ENCODE results near the gene CCDC179. TPM values are rescaled to one million over a fixed set of nuclear protein-coding genes. Genes with fewer than 3 reads are reported as not detected.

The CCDC179 gene
- total and polyA plus RNA-seq, 9 of the 15 experiments (the other 6 are each of a cell fraction or from before 2014, with no cell fraction given) = not detected

GRCh38 chr11:22879630-22880029 lies 19.4 kb upstream of the CCDC179 start:
- no peak for ATAC-seq
- no peak for DNase-seq (ENCODE audit: extremely low read depth in 1 of 4, low spot score in 3 of 4)
- H3K4me1 ChIP-seq (replicated peaks in 1 of 2; ENCODE audit: control insufficient read depth in 2 of 2, insufficient read depth in 2 of 2, low read length in 2 of 2) = no peaks in the 10 kb centered on the region
- no peaks in the 10 kb centered on the region for H3K9me3 ChIP-seq (replicated peaks; ENCODE audit: control insufficient read depth, insufficient read depth, low read depth, low read length)
- H3K9ac ChIP-seq (ENCODE audit: insufficient read depth in 1 of 2, low read depth in 2 of 2, low read length in 2 of 2) = no peak overlapping the region
- WGBS (ENCODE audit: insufficient coverage, low coverage, missing lambda C conversion rate) = 0% methylated on average over 2 of the region's 2 CpGs
- no peak overlapping the region for H3K4me3 ChIP-seq
- H4K20me1 ChIP-seq (replicated peaks; ENCODE audit: control insufficient read depth, insufficient read depth, low read length) = no peaks in the 10 kb centered on the region
- H3K36me3 ChIP-seq (ENCODE audit: control insufficient read depth, insufficient read depth, low read length) = no peaks in the 10 kb centered on the region
- CTCF ChIA-PET (ENCODE audit: low intra/inter-chr PET ratio) = no interaction called here
- intact Hi-C loops (cut with micrococcal nuclease) = no loop called here
- H3K4me2 ChIP-seq (ENCODE audit: insufficient read depth, low read length) = no peak overlapping the region
- BruUV-seq (replicated peaks) = no TSS peak
- H3K79me2 ChIP-seq (ENCODE audit: control insufficient read depth, insufficient read depth, low read length) = no peaks in the 10 kb centered on the region
- H3K27ac ChIP-seq (ENCODE audit: extremely low read depth, low read depth, low read length) = no peak overlapping the region
- no peaks in the 10 kb centered on the region for H3K9me1 ChIP-seq (ENCODE audit: control insufficient read depth, insufficient read depth, low read length)
- POLR2A ChIA-PET = no interaction called here
- H3K27me3 ChIP-seq (ENCODE audit: control insufficient read depth in 2 of 2, insufficient read depth in 2 of 2, low read length in 2 of 2) = no peaks in the 10 kb centered on the region
- no peak for FAIRE-seq
- H2AFZ ChIP-seq (ENCODE audit: low read depth, low read length) = no peak overlapping the region
- in situ Hi-C loops (cut with MboI) = no loop called here
- TF ChIP-seq RBM14 (IDR thresholded peaks at IDR 0.05; ENCODE audit: borderline replicate concordance, insufficient read depth, low read depth, low read length) (no peak), KAT2B (IDR thresholded peaks at IDR 0.05; ENCODE audit: low read depth, low read length) (no peak), ZNF518B (CRISPR knock-in tag; IDR thresholded peaks at IDR 0.05) (no peak), MYNN (IDR thresholded peaks at IDR 0.05) (no peak), MYNN (CRISPR knock-in tag; IDR thresholded peaks at IDR 0.05) (no peak), ZNF239 (CRISPR knock-in tag; IDR thresholded peaks at IDR 0.05) (no peak), CREB3L1 (IDR thresholded peaks at IDR 0.05; ENCODE audit: borderline replicate concordance, low read depth) (no peak), ZNF639 (CRISPR knock-in tag; conservative IDR thresholded peaks at IDR 0.05 in 1 of 2, IDR thresholded peaks at IDR 0.05 in 1 of 2) (no peak), WHSC1 (IDR thresholded peaks at IDR 0.05; ENCODE audit: low read length) (no peak), ZNF165 (CRISPR knock-in tag; IDR thresholded peaks at IDR 0.05; ENCODE audit: borderline replicate concordance) (no peak), CTCF (IDR thresholded peaks at IDR 0.05 in 2 of 3, conservative IDR thresholded peaks at IDR 0.05 in 1 of 3; ENCODE audit: insufficient read depth in 2 of 3, low read depth in 1 of 3, low read length in 3 of 3) (no peak), ZNF274 (IDR thresholded peaks at IDR 0.05; ENCODE audit: borderline replicate concordance, low read depth, low read length) (no peak), SRSF9 (IDR thresholded peaks at IDR 0.05; ENCODE audit: borderline replicate concordance, low read depth, low read length) (no peak), CCNT2 (IDR thresholded peaks at IDR 0.05; ENCODE audit: borderline replicate concordance, extremely low read depth, insufficient read length, low read depth, low read length) (no peak)
